ENCODE results near the gene SWAP70.

- TF ChIP-seq CTCF (conservative IDR thresholded peaks at IDR 0.05; ENCODE audit: low read length) (no peak), EZH2phosphoT487 (IDR thresholded peaks at IDR 0.05; ENCODE audit: borderline replicate concordance) (no peak)
These were observed 136.0 kb downstream of the SWAP70 start for GRCh38 chr11:9799886-9800285.
